Activated CD4-positive, alpha-beta T cell treated with anti-CD3 and anti-CD28 coated beads, Interleukin-2, amount 50 U/mL, for 1 hour (primary cell): ENCODE data around the gene TRIM38.
"Not testable (repeated sequence)": the region's sequence is repeated elsewhere in the genome, so short reads cannot be mapped to it uniquely, and the experiment has no call there.

ENCODE experiments used
- DNase-seq: peaks from one replicate; pipeline ENCODE4 v3.0.0-alpha.2; 2020

TRIM38 gene

GRCh38 chr6:25942561-25943147 lies 19.9 kb upstream of the TRIM38 start:
- DNase-seq: no peak

GRCh38 chr6:25943887-25944286 lies 18.7 kb upstream of the TRIM38 start:
- DNase-seq: no peak

DNA sequence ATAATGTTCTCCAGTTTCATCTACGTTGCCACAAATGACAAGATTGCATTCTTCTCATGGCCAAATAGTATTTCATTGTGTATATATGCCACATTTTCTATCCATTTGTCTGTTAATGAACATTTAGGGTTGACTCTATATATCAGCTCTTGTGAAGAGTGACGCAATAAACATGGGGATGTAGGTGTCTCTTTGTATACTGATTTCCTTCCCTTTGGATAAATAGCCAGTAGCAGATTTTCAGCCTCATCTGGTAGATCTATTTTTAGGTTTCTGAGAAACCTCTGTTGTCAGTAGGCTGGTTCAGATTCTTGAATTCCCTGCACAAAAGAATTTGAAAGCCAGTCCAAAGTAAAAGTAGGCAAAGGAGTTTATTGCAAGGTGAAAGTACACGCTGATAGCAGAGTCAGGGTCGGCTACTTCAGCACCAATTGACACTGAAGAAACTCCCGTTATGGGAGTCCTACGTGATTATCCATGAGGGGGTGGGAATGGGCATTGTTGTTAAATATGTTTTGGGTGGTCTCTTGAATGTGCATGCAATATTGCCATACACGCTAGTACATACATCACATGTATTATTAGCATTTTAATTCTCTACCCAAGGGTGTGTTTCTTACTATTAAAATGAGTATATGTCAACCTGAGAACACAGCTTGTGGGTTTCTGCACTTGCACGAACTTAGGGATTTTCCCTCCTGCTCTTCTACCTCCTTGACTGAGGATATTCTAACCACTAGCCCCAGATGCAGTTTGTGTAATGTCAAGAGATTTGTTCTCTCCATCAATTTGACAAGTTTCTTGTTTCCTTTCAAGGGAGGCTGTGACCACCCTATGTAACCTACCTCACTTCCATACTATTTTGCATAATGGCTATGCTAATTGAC lies 17.7 kb upstream of the TRIM38 start:
- DNase-seq: no peak

- DNase-seq: not testable (repeated sequence)
These were observed 16.9 kb upstream of the TRIM38 start for GRCh38 chr6:25945738-25946137.

DNA sequence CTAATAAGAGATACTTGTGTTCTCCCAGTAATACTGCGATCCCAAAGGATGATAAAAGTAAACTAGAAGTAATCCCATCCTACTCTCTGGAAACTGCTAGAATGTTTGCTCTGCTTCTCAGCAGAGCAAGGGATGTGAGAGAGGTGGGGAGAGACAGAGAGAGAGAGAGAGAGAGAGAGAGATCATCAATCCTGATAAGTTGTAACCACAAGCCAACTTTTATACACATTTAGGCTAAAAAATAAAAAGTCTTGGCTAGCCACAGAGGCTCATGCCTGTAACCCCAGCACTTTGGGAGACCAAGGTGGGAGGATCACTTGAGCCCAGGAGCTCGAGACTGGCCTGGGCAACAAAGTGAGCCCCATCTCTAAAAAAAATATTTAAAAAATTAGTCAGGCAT lies 16.0 kb upstream of the TRIM38 start:
- DNase-seq: no peak

DNA sequence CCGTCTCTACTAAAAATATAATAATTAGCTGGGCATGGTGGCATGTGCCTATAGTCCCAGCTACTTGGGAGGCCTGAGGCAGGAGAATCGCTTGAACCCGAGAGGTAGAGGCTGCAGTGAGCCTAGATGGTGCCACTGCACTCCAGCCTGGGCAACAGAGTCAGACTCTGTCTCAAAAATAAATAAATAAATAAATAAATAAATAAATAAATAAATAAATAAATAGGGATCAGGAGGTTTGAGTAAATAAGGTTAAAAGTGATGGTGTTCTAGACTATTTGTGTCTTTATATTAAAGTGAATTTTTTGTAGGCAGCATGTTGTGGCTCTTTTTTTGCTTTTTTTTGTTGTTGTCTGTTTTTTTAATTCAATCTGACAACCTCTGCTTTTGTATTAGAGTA lies 15.1 kb upstream of the TRIM38 start:
- not testable (repeated sequence) for DNase-seq

GRCh38 chr6:25949695-25950094 lies 12.9 kb upstream of the TRIM38 start:
- no peak for DNase-seq

GRCh38 chr6:25950297-25950696 lies 12.3 kb upstream of the TRIM38 start:
- no peak for DNase-seq

DNA sequence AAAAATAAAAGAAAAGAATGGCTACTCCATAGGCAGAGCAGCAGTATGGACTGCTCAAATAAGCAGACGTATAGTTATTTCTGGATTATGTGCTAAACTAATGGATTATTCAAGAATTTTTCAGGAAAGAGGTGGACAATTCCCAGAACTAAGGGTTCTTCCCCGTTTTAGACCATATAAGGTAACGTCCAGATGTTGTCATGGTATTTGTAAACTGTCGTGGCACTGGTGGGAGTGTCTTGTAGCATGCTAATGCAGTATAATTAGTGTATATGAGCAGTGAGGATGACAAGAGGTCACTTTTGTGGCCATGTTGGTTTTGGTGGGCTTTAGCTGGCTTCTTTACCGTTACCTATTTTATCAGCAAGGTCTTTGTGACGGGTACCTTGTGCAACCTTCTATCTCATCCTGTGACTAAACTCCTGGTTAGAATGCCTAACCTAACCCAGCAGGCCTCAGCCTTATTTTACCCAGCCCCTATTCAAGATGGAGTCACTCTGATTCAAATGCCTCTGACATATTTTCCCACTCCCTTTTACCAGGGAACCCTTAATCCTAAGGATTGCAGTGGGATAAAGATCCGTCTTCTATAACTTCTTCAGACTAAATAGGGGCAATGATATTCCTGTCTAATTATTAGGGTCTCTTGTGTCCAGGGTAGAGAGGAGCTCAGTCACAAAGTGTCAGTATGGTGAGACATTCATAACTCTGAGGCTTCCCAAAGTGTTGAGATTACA lies 11.1 kb upstream of the TRIM38 start:
- DNase-seq: no peak

GRCh38 chr6:25952535-25952934 lies 10.1 kb upstream of the TRIM38 start:
- DNase-seq: no peak

GRCh38 chr6:25953733-25954132 lies 8.9 kb upstream of the TRIM38 start:
- no peak for DNase-seq

DNA sequence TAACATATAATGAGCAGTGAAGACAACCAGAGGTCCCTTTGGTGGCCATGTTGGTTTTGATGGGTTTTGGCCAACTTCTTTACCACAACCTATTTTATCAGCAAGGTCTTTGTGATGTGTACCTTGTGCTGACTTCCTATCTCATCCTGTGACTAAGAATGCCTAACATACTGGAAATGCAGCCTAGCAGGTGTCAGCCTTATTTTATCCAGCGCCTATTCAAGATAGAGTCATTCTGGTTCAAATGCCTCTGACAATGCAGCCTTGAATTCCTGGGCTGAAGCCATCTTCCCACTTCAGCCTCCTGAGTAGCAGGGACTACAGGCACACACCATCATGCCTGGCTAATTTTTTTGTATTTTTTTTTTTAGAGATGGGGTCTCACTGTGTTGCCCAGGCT lies 7.8 kb upstream of the TRIM38 start:
- DNase-seq: no peak

- DNase-seq: no peak
These were observed 6.4 kb upstream of the TRIM38 start for GRCh38 chr6:25956226-25956625.

DNA sequence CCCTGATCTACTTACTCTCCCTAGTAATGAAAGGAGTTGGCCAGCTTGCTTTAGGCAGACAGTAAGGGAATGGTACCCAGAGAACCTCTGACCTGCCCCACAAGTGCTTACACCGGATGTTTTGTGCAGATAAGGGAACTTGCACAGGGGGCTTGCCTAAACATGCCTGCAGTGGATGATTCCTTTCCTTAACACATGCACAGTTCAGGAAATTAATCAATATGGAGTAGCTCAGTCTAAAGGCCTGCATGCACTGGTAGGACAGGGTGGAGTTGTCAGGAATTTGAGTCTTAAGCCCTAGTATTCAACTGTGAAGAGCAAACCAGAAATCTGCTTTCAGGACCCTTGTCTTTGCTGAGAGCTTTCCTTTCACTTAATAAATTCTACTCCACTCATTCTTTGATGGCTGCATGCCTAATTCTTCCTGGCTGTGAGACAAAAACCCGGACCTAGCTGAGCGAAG lies 3.9 kb upstream of the TRIM38 start:
- no peak for DNase-seq

DNA sequence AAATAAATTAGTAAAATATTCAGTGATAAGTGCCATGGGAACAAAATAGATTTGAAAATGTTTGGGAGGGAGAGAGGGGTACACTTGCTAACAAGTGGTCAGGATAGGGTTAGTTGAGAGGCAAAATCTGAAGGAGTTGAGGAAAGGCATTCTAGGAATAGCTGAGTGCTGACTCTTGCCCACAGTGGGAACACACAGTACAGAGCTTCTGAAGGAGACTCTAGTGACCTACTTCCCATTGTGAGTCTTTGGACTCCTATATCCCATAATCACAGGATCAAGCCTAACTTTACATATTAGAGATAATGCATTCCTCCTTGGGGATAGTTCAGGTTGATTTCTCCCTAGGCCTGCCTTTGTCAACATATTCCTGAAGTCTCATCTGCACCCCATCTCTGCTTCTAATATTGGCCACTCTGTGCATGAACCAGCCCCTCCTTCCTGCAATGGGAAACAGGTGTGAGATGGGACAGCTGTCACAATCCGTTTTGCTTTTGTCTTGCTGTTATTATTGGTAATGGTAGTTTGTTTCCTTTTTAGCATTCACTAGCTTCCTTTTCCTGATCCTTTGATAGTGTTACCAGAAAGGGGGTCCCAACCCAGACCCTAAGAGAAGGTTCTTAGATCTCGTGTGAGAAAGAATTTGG lies 2.6 kb upstream of the TRIM38 start:
- DNase-seq: no peak

- DNase-seq: no peak
These were observed 1.9 kb upstream of the TRIM38 start for GRCh38 chr6:25960734-25961133.

GRCh38 chr6:25961619-25962148 lies 918 bp upstream of the TRIM38 start:
- no peak for DNase-seq

DNA sequence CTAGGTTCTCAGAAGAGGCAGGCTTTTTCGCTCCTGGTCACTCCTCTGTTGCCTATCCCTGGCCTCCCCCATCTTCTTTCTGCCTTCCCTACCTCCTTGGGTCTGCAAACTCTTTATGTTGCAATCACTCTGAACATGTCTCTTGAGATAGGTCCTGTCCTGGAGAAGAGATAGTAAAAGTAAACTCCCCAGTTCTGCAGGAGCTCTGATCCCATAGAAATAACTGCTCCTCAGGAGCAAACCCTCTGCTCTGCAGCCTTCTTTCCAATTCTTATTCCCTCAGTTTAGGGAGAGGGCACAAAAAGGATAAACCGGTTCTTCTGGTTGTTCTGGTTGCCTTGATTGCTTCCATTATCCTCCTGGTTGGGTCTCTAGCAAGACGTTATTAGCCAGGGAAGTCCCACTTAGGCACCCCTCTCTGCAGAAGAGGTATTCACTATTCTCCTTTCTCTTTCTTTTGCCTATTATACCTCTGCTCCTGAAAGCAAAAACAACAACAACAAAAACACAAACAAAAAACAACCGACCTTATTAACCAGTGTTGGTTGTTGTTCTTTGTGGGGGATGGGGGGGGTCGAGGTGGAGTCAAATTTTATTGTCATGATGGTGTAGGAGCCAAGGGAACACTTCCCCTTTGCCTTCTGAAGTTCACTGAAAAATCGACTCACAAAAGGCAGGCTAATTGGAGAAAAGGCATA lies 973 bp downstream of the TRIM38 start:
- DNase-seq: no peak

DNA sequence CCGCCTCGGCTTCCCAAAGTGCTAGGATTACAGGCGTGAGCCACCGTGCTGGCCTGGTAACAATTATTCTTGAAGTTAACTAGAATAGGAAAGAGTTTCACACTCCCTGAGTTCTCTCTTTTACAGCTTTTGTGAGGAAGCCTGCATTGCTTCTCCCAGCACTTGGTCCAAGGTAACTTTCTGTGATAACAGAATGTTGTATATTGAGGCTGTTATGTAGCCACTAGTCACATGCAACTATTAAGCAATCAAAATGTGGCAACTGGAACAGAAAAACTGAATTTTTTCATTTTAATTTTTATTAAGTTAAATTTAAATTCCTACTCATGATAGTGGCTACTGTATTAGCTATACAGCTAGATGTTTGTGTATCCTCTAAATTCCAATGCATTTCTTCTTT lies 2.5 kb downstream of the TRIM38 start:
- DNase-seq: no peak

GRCh38 chr6:25966711-25967110 lies 4.1 kb downstream of the TRIM38 start:
- DNase-seq: no peak

DNA sequence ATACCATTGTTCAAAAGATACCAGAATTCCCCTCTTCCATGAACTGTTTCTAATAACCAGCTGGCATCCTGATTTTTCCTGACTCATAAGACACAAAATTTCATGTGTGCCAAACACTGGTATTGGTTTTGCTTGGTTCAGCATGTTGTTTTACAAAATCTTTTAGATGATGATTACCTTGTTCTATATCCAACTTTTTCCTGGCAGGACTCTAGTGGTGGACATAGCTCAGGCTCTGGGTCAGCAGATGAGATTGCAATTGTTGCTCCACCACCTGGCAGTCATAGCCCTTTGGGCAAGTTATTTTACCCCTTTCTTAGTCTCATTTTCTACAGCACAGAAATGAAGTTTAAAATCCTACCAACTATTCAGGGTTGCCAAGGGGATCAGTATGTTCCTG lies 6.2 kb downstream of the TRIM38 start:
- DNase-seq: no peak

DNA sequence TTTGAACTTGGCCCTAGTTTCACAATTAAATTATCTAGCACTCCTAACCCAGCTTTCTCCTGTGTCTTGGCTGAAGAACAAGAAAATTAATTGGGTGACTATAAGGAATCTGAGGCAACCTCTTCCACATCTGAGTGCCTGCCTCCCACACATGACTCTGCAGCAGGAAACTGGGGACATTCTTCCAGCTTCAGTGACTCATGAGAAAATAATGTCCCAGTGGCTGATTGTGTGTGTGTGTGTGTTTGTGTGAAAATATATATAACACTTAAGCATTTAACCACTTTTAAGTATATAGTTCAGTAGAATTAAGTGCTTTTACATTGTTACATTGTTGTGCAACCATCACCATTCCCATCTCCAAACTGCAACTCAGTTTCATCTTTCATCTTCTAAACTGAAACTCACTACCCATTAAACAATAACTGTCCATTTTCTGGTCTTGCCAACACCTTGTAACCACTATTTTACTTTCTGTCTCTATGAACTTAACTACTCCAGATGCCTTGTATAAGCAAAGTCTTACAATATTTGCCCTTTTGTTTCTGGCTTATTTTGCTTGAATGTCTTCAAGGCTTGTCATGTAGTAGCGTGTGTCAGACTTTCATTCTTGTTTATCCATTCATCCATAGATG lies 8.7 kb downstream of the TRIM38 start:
- no peak for DNase-seq
